GM10266 (cell line): ENCODE data around the gene PLEKHA8.
A peak's percentile ranks its signal among the peaks of the same experiment; 100 is the strongest.

Source experiments
- DNase-seq: peaks from one replicate; pipeline ENCODE4 v3.0.0; 2012; ENCODE audit errors: extremely low spot score
- TF ChIP-seq, protein P1 (sequence below): IDR thresholded peaks from 2 replicates; pipeline ENCODE4 v1.5.1; 2012; ENCODE audit warnings: mild to moderate bottlenecking, low read depth; ENCODE audit not compliant: control insufficient read depth, insufficient read depth; ENCODE audit errors: missing control alignments

PLEKHA8 gene

DNA sequence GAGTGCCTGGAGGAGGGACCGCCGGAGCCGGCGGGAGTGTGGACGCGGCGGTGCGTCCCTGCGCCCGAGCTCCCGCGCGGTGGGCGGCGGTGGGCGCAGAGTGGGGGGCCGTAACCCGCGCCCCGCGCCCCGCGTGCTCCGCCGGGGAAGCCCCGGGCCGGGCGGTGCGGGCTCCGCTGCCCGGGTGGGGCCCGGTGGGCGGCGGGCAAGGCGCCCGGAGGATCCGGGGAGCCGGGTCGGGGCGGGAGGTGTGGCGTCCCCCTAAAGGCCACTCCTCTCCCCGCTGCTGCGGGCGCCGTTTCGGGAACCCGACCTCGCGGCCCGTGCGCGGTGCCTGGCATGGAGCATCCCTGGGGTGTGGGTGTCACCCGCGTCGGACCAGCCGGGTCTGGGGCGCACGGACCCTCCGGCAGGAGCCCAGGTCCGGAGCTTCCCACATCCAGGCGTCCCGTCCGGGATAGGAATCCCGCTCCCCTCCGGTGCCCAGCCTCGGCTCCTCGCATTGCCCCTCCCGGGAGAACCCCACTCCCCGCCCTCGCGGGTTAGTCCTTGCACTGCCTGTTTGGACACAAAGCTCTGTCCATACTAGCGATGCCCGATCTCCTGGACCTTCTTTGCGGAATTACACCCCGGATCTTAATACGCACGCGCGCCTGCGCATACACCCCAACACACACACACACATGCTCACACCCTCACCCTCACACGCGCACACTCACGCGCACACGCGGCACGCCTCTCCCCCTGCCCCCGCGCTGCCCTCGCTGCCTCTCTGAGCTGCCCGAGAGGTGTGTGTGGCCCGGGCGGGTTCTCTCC is 107.3 kb downstream of the PLEKHA8 start:
- DNase-seq = peak; percentile 71
- TF ChIP-seq, protein P1, sequence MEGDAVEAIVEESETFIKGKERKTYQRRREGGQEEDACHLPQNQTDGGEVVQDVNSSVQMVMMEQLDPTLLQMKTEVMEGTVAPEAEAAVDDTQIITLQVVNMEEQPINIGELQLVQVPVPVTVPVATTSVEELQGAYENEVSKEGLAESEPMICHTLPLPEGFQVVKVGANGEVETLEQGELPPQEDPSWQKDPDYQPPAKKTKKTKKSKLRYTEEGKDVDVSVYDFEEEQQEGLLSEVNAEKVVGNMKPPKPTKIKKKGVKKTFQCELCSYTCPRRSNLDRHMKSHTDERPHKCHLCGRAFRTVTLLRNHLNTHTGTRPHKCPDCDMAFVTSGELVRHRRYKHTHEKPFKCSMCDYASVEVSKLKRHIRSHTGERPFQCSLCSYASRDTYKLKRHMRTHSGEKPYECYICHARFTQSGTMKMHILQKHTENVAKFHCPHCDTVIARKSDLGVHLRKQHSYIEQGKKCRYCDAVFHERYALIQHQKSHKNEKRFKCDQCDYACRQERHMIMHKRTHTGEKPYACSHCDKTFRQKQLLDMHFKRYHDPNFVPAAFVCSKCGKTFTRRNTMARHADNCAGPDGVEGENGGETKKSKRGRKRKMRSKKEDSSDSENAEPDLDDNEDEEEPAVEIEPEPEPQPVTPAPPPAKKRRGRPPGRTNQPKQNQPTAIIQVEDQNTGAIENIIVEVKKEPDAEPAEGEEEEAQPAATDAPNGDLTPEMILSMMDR = no peak

DNA sequence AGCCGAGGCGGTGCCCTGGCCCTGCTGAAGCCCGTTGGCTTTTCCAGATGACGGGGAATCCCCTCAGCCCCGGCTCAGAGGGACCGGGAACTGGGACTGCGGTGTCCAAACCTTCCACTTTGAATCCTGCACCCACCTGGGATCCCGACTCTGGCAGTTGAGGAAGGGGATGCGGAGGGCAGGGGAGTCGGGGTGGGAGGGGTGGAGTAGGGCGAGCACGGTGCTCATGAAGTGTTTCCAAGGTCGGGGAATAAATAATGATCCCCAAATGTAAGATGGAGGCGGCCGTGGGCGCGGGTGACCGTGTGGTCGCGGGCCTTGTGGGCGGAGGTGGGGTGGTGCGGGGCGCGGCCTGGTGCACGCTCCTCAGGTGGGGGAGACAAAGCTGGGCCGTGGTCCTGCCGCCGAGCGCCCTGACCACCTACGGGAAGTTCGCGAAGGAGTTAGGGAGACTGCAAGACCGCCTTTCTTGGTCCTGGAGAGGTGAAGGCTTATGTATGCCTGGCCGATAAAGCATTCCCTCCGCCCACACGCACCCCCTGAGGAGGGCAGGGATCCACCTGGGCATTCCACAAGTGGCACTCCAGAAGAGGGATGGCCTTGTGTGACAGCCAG is 108.0 kb downstream of the PLEKHA8 start:
- DNase-seq = no peak
- TF ChIP-seq, protein P1 = no peak

DNA sequence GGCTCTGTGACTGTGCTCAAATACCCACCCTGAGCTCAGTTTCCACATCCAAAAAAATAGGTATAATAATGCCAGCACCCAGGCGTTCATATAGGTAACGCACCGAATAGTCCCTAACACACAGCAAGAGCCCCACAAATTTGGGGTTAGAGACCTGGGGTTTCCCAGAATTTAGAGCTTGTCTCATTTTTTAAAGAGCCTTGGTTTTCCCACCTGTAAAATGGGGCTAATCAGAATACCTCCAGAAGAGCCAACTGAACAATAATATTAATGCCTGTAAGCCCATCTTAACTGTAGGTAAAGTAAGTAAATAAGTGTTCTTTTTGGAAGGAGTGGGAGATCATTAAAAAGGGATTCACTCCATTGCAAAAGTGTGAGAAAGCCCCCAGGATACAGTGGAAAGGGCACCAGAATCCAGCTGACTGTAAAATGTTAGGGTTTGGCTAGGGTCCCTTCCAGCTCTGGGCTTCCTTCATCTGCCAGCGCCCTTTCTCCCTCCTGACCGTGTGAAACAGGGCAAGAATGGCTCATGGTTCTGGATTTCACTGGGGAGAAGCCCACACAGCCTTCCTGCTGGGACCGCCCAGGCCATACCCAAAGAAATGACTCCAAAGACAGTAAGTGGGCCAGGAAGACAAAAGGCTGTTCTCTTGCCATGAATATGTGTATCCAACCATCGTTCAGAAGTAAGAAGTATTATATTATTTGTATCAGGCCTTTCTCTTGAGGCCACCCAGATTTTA is 108.7 kb downstream of the PLEKHA8 start:
- DNase-seq = no peak
- TF ChIP-seq, protein P1 = no peak

DNA sequence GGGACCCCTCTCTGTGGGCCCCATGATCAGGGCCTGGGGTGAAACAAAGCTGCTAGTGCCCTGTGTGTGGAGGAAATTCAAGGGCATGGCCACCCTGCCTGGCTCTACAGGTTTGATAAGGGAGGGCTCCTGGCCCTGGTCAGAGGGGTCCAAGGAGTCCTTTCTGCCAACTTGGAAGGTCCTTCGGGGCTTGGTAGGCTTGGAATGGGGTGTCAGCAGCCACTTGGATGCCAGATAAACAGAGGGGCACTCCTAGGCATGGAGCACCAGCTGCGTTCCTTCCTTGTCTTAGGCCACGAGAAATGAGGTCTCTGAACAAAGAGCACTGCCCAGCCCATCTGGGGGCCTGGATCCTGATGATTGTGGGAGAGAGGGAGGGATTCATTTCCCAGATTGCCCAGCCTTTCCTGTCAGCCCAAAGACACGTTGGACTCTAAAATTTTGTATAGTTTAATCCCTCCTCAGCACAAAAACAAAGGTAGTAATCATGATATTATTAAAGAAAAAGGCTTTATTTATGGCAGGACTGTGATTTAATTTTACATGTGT is 111.7 kb downstream of the PLEKHA8 start:
- TF ChIP-seq, protein P1 = no peak

DNA sequence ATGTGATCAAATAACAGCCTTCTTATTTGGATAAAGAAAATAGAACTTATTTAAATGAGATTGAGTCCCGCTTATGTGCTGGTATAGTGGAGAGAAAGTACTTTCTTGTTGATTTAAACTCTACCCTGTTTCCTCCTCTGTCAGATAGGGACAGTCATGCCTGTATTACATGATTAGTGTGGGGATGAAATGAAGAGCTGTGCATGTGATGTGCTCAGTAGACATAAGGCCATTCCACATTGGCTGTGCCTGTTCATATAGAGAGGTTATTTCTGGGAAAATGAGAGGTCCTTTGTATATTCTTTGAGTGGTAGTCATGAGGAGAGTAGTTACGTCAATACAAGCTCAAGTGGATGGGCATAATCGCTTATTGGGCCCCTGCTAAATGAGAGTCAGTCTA is 112.2 kb downstream of the PLEKHA8 start:
- TF ChIP-seq, protein P1 = no peak
- DNase-seq = no peak

More for the DNA sequence above, 111.7 kb downstream of the PLEKHA8 start:
- DNase-seq = no peak

DNA sequence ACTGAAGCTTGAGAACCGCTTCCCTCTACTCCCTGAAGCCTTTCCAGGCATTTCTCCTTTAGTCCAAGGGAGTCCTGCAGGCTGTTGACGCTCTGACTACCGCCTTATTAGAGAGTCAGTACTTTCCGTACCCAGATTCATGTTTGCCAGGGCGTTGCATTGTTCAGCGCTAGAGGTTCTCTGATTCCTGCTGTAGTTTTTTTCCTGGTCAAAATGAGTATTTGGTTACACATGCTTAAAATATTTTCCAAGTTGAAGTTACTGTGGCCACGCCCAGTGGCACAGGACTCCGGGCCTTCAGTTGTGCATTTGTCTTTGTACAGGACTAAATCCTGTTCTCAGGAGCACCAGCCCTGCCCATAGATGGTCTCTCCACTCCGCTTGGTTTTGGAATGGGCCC is 114.5 kb downstream of the PLEKHA8 start:
- DNase-seq = no peak
- TF ChIP-seq, protein P1 = no peak
